Muscle layer of duodenum (tissue), 2 donors: ENCODE results near the gene KIF2A.

Experiments
- H3K27ac ChIP-seq: one replicate; pipeline ENCODE4 v1.7.0; 2013; ENCODE audit warnings: mild to moderate bottlenecking, low read length
- H3K27me3 ChIP-seq: one replicate; pipeline ENCODE4 v1.7.0; 2013; ENCODE audit warnings: low read depth, mild to moderate bottlenecking, control low read depth, low read length
- H3K36me3 ChIP-seq, 2 donors: one replicate each; pipeline ENCODE4 v1.7.0; 2013; ENCODE audit warnings: low read length in 2 of 2, control low read depth in 1 of 2, mild to moderate bottlenecking in 1 of 2; ENCODE audit not compliant: insufficient read depth in 2 of 2, control insufficient read depth in 1 of 2
- H3K4me1 ChIP-seq, 2 donors: one replicate each; pipeline ENCODE4 v1.7.0; 2013; ENCODE audit warnings: low read length in 2 of 2, mild to moderate bottlenecking in 2 of 2, control low read depth in 1 of 2, moderate library complexity in 1 of 2; ENCODE audit not compliant: insufficient read depth in 2 of 2, control insufficient read depth in 1 of 2
- H3K4me3 ChIP-seq, 2 donors: one replicate each; pipeline ENCODE4 v1.7.0; 2013; ENCODE audit warnings: low read length in 2 of 2, low read depth in 1 of 2, mild to moderate bottlenecking in 1 of 2
- H3K9me3 ChIP-seq, 2 donors: one replicate each; pipeline ENCODE4 v1.7.0; 2013; ENCODE audit warnings: low read length in 2 of 2, control low read depth in 1 of 2, mild to moderate bottlenecking in 1 of 2; ENCODE audit not compliant: control insufficient read depth in 1 of 2
- donor health status: healthy.

The KIF2A gene

DNA sequence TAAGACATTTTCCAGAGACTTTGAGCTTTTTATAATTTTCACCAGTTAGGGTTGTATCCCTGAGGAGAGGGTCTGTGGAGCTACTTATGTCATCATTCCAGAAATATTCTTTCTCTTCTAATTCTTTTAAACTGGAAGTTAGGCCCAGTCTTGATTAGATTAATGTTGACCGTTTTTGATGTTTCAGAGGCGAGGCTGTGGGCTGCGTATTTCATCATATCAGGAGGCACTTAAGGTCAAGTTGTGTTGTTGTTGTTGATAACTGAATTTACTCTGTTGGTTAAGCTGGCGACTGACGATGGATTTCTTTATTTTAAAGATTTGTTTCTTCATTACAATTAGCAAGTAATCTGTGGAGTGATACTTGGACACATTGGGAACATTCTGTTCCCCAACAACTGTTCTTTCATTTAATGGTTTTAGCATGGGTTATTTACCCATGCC, 126.6 kb downstream of the KIF2A start:
- H3K4me3 ChIP-seq: no peak overlapping the region
- H3K9me3 ChIP-seq: no peaks in the 10 kb centered on the region
- H3K36me3 ChIP-seq: no peaks in the 10 kb centered on the region
- H3K27ac ChIP-seq: no peak overlapping the region
- no peaks in the 10 kb centered on the region for H3K27me3 ChIP-seq
- H3K4me1 ChIP-seq: peaks cover 0 to 6% of the 10 kb centered on the region in 2 donors
